Smooth muscle cell (in vitro differentiated cells): ENCODE results near the gene ECHS1. TPM values are rescaled to one million over a fixed set of nuclear protein-coding genes. Genes with fewer than 3 reads are reported as not detected.
A peak's percentile ranks its signal among the peaks of the same experiment; 100 is the strongest.
"Not testable (repeated sequence)": the region's sequence is repeated elsewhere in the genome, so short reads cannot be mapped to it uniquely, and the experiment has no call there.

ENCODE experiments used
- DNase-seq: peaks from one replicate; lab custom pipeline; 2025; ENCODE audit not compliant: unreplicated experiment; lab: John Stamatoyannopoulos, UW
- H2AFZ ChIP-seq: fragments of 200-600 bp; sonication (generic); 2 replicates; pipeline ENCODE4 v1.6.0; 2016; ENCODE audit warnings: antibody characterized with exemption, low read depth, mild to moderate bottlenecking
- H3F3A ChIP-seq: fragments of 200-600 bp; sonication (generic); 2 replicates; pipeline ENCODE4 v1.6.0; 2017; ENCODE audit warnings: antibody characterized with exemption, low read depth
- H3K27ac ChIP-seq: fragments of 200-600 bp; sonication (generic); 2 replicates; pipeline ENCODE4 v1.5.1; 2016; ENCODE audit warnings: low read depth, mild to moderate bottlenecking
- H3K27me3 ChIP-seq: fragments of 200-600 bp; sonication (generic); 2 replicates; pipeline ENCODE4 v1.6.1; 2016; ENCODE audit warnings: low read depth, mild to moderate bottlenecking
- H3K36me3 ChIP-seq: fragments of 200-600 bp; sonication (generic); 2 replicates; pipeline ENCODE4 v1.5.1; 2016; ENCODE audit warnings: low read depth
- H3K4me1 ChIP-seq: fragments of 200-600 bp; sonication (generic); 2 replicates; pipeline ENCODE4 v1.5.1; 2016; ENCODE audit warnings: low read depth
- H3K4me2 ChIP-seq: fragments of 200-600 bp; sonication (generic); 2 replicates; pipeline ENCODE4 v1.6.0; 2016; ENCODE audit warnings: mild to moderate bottlenecking
- H3K4me3 ChIP-seq: fragments of 200-600 bp; sonication (generic); 2 replicates; pipeline ENCODE4 v1.5.1; 2016; ENCODE audit warnings: mild to moderate bottlenecking
- H3K79me2 ChIP-seq: fragments of 200-600 bp; sonication (generic); 2 replicates; pipeline ENCODE4 v1.6.0; 2016; ENCODE audit warnings: low read depth, mild to moderate bottlenecking
- H3K9ac ChIP-seq: fragments of 200-600 bp; sonication (generic); 2 replicates; pipeline ENCODE4 v1.6.0; 2016; ENCODE audit warnings: low read depth
- H3K9me3 ChIP-seq: fragments of 200-600 bp; sonication (generic); replicated peaks from 2 replicates; pipeline ENCODE4 v1.5.1; 2016; ENCODE audit warnings: low read depth
- H4K20me1 ChIP-seq: fragments of 200-600 bp; sonication (generic); 2 replicates; pipeline ENCODE4 v1.6.0; 2016; ENCODE audit warnings: low read depth
- WGBS: methylation state at CpG from one replicate; pipeline ENCODE4 v1.1.7; 2016; ENCODE audit warnings: low lambda C conversion rate; 5-methylcytosine and 5-hydroxymethylcytosine counted together
- polyA plus RNA-seq: library from polyadenylated mRNA; unstranded; fragments of >200 nt; fragmentation: Nextera tagmentation; extraction: Ambion mirVana; gene quantifications from 2 replicates; pipeline ENCODE4 v1.2.1, GENCODE V29; 2016
- total RNA-seq: library from RNA; depleted of rRNA; stranded (reverse); fragments of >200 nt; gene quantifications from 2 replicates; pipeline ENCODE4 v1.2.3, GENCODE V29; 2014
- TF ChIP-seq, protein P1 (sequence below): fragments of 200-600 bp; sonication (generic); IDR thresholded peaks from 2 replicates; pipeline ENCODE4 v1.5.1; 2017; ENCODE audit warnings: borderline replicate concordance, mild to moderate bottlenecking, antibody characterized with exemption; ENCODE audit not compliant: insufficient read depth, poor library complexity, severe bottlenecking

The ECHS1 gene
- total and polyA plus RNA-seq, 2 experiments from 2014 or later = 63.8 to 112 TPM

- H3K4me2 ChIP-seq = peak overlapping the region; percentile 100
- H4K20me1 ChIP-seq = no peaks in the 10 kb centered on the region
- H3K9me3 ChIP-seq = no peaks in the 10 kb centered on the region
- WGBS = 43% methylated on average over 19 of the region's 20 CpGs
- H3F3A ChIP-seq = peaks cover 7% of the 10 kb centered on the region
- no peaks in the 10 kb centered on the region for H3K36me3 ChIP-seq
- peak overlapping the region; percentile 98 for H2AFZ ChIP-seq
- H3K4me1 ChIP-seq = peaks cover 8% of the 10 kb centered on the region
- no peaks in the 10 kb centered on the region for H3K79me2 ChIP-seq
- TF ChIP-seq, protein P1, sequence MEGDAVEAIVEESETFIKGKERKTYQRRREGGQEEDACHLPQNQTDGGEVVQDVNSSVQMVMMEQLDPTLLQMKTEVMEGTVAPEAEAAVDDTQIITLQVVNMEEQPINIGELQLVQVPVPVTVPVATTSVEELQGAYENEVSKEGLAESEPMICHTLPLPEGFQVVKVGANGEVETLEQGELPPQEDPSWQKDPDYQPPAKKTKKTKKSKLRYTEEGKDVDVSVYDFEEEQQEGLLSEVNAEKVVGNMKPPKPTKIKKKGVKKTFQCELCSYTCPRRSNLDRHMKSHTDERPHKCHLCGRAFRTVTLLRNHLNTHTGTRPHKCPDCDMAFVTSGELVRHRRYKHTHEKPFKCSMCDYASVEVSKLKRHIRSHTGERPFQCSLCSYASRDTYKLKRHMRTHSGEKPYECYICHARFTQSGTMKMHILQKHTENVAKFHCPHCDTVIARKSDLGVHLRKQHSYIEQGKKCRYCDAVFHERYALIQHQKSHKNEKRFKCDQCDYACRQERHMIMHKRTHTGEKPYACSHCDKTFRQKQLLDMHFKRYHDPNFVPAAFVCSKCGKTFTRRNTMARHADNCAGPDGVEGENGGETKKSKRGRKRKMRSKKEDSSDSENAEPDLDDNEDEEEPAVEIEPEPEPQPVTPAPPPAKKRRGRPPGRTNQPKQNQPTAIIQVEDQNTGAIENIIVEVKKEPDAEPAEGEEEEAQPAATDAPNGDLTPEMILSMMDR = no peak
- no peak overlapping the region for H3K9ac ChIP-seq
- no peaks in the 10 kb centered on the region for H3K27me3 ChIP-seq
- H3K4me3 ChIP-seq = peak overlapping the region; percentile 88
- DNase-seq = no peak
- no peak overlapping the region for H3K27ac ChIP-seq
Observed at GRCh38 chr10:133377818-133378250, 4.7 kb upstream of the ECHS1 start.

- Histone ChIP-seq H2AFZ (no peak overlapping the region), H3K9ac (no peak overlapping the region), H3K4me3 (no peak overlapping the region), H3K4me1 (peaks cover 8% of the 10 kb centered on the region), H3K79me2 (no peaks in the 10 kb centered on the region), H3K4me2 (no peak overlapping the region), H4K20me1 (no peaks in the 10 kb centered on the region), H3K27ac (no peak overlapping the region), H3K36me3 (no peaks in the 10 kb centered on the region), H3K27me3 (no peaks in the 10 kb centered on the region), H3K9me3 (no peaks in the 10 kb centered on the region), H3F3A (peaks cover 7% of the 10 kb centered on the region)
- no peak for DNase-seq
- 92% methylated on average over 30 of the region's 30 CpGs for WGBS
- TF ChIP-seq, protein P1 = no peak
Observed at GRCh38 chr10:133377025-133377817, 4.1 kb upstream of the ECHS1 start.

DNA sequence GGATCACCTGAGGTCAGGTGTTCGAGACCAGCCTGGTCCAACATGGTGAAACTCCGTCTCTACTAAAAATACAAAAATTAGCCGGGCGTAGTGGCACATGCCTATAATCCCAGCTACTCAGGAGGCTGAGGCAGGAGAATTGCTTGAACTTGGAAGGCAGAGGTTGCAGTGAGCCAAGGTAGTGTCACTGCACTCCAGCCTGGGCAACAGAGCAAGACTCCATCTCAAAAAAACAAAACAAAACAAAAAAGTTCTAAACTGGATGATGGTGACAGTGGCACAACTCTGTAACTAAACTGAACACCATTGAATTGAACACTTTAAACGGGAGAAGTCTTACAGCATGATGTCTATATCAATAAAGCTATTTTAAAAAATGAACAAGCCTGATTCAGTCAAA is 3.0 kb upstream of the ECHS1 start:
- H3K4me3 ChIP-seq, H3K79me2 ChIP-seq, H3K9ac ChIP-seq, H4K20me1 ChIP-seq, DNase-seq, H3K4me2 ChIP-seq, H3K9me3 ChIP-seq, H3K36me3 ChIP-seq, H2AFZ ChIP-seq, H3F3A ChIP-seq, H3K4me1 ChIP-seq, H3K27ac ChIP-seq, H3K27me3 ChIP-seq: not testable (repeated sequence)
- WGBS = 93% methylated on average over 5 of the region's 5 CpGs

- Histone ChIP-seq H3K27me3 (no peaks in the 10 kb centered on the region), H3K4me3 (no peak overlapping the region), H3F3A (peaks cover 7% of the 10 kb centered on the region), H2AFZ (no peak overlapping the region), H3K9me3 (no peaks in the 10 kb centered on the region), H4K20me1 (no peaks in the 10 kb centered on the region), H3K27ac (no peak overlapping the region), H3K9ac (no peak overlapping the region), H3K4me1 (peaks cover 8% of the 10 kb centered on the region), H3K79me2 (no peaks in the 10 kb centered on the region), H3K4me2 (no peak overlapping the region), H3K36me3 (no peaks in the 10 kb centered on the region)
- DNase-seq = no peak
- WGBS = 74% methylated on average over 12 of the region's 12 CpGs
- TF ChIP-seq, protein P1 = no peak
Observed at GRCh38 chr10:133375357-133376115, 2.4 kb upstream of the ECHS1 start.
